Measurements from ENCODE around the gene DCXR.

GRCh38 chr17:82083009-82083408 is 45.5 kb upstream of the DCXR start:
- TF ChIP-seq CTCF (conservative IDR thresholded peaks at IDR 0.05; ENCODE audit: low read length): no peak
- no peak for TF ChIP-seq EZH2phosphoT487 (IDR thresholded peaks at IDR 0.05; ENCODE audit: borderline replicate concordance, low read depth, low read length)

Data from OCI-LY7 (cell line).